ENCODE data around the gene ZNF765. TPM values are rescaled to one million over a fixed set of nuclear protein-coding genes. Genes with fewer than 3 reads are reported as not detected.
"Not testable (repeated sequence)": the region's sequence is repeated elsewhere in the genome, so short reads cannot be mapped to it uniquely, and the experiment has no call there.

ZNF765 gene
- total and polyA plus RNA-seq, 8 donors, result 10.3 to 16.6 (median 13.1) TPM

GRCh38 chr19:53432088-53432661, 37.2 kb downstream of the ZNF765 start:
- H3K4me1 ChIP-seq, result peaks cover 0 to 17% of the 10 kb centered on the region in 2 donors
- DNase-seq (peak; percentile 7 to 82 (median 24)), ATAC-seq (peak; percentile 50)
- peak overlapping the region; percentile 67 to 74 for H3K4me3 ChIP-seq
- H3K27me3 ChIP-seq, result no peaks in the 10 kb centered on the region
- intact Hi-C loops (cut with DNase I), result no loop called here
- no peak for TF ChIP-seq CTCF (IDR thresholded peaks at IDR 0.05)
- peaks cover 0 to 4% of the 10 kb centered on the region in 2 donors for H3K9me3 ChIP-seq
- peaks cover 0 to 32% of the 10 kb centered on the region in 2 donors for H3K36me3 ChIP-seq
- H3K27ac ChIP-seq, result peak overlapping the region; percentile 71 to 75

- intact Hi-C loops (cut with DNase I); H3K4me3 ChIP-seq; H3K27me3 ChIP-seq; ATAC-seq; H3K27ac ChIP-seq; H3K4me1 ChIP-seq; DNase-seq: not testable (repeated sequence)
- Histone ChIP-seq H3K36me3 (peaks cover 0 to 91% of the 10 kb centered on the region in 2 donors), H3K9me3 (peaks cover 0 to 70% of the 10 kb centered on the region in 2 donors)
These were observed 48.9 kb downstream of the ZNF765 start for GRCh38 chr19:53443809-53444208.

- DNase-seq; H3K4me3 ChIP-seq; H3K27ac ChIP-seq; H3K27me3 ChIP-seq; ATAC-seq; intact Hi-C loops (cut with DNase I); H3K4me1 ChIP-seq: not testable (repeated sequence)
- Histone ChIP-seq H3K9me3 (peaks cover 0 to 77% of the 10 kb centered on the region in 2 donors), H3K36me3 (peaks cover 0 to 91% of the 10 kb centered on the region in 2 donors)
These were observed 52.2 kb downstream of the ZNF765 start for GRCh38 chr19:53447196-53447595.

- no peak overlapping the region for H3K4me3 ChIP-seq
- TF ChIP-seq CTCF (IDR thresholded peaks at IDR 0.05), result no peak
- peaks cover 0 to 99% of the 10 kb centered on the region in 2 donors for H3K9me3 ChIP-seq
- H3K36me3 ChIP-seq, result peaks cover 3 to 51% of the 10 kb centered on the region in 2 donors
- DNase-seq, result no peak
- H3K27me3 ChIP-seq, result no peaks in the 10 kb centered on the region
- intact Hi-C loops (cut with DNase I), result no loop called here
- no peak for ATAC-seq
- H3K4me1 ChIP-seq, result no peaks in the 10 kb centered on the region
- H3K27ac ChIP-seq, result no peak overlapping the region
These were observed 60.9 kb downstream of the ZNF765 start for GRCh38 chr19:53455828-53456227.

GRCh38 chr19:53460131-53460721, 65.3 kb downstream of the ZNF765 start:
- DNase-seq; H3K4me3 ChIP-seq; H3K4me1 ChIP-seq; H3K36me3 ChIP-seq; intact Hi-C loops (cut with DNase I); H3K27me3 ChIP-seq; ATAC-seq; H3K27ac ChIP-seq: not testable (repeated sequence)
- H3K9me3 ChIP-seq, result peaks cover 0 to 75% of the 10 kb centered on the region in 2 donors

- H3K9me3 ChIP-seq, result peaks cover 0 to 59% of the 10 kb centered on the region in 2 donors
- peaks cover 0 to 4% of the 10 kb centered on the region in 2 donors for H3K4me1 ChIP-seq
- ATAC-seq (no peak), DNase-seq (no peak)
- intact Hi-C loops (cut with DNase I), result no loop called here
- H3K27ac ChIP-seq, result no peak overlapping the region
- TF ChIP-seq CTCF (IDR thresholded peaks at IDR 0.05), result no peak
- no peaks in the 10 kb centered on the region for H3K36me3 ChIP-seq
- H3K4me3 ChIP-seq, result no peak overlapping the region
- H3K27me3 ChIP-seq, result peaks cover 0 to 9% of the 10 kb centered on the region in 2 donors
These were observed 66.9 kb downstream of the ZNF765 start for GRCh38 chr19:53461866-53462265.
